Panc1 (cell line): ENCODE data around the gene TBC1D2. TPM values are rescaled to one million over a fixed set of nuclear protein-coding genes. Genes with fewer than 3 reads are reported as not detected.

Experiments used
- ATAC-seq: fragments of 200-7000 bp; cut with Tn5 transposase; 2 replicates; pipeline ENCODE4 v1.9.1; 2020; ENCODE audit warnings: mild to moderate bottlenecking, moderate library complexity
- Bru-seq: library from RNA; stranded (reverse); fragments of 400-500 nt; gene quantifications from one replicate; lab custom pipeline; 2021; lab: Mats Ljungman, UMichigan
- BruChase-seq, 2 experiments: library from RNA; stranded (reverse); fragments of 400-500 nt; gene quantifications; one replicate each; lab custom pipeline; 2021; lab: Mats Ljungman, UMichigan
- BruUV-seq: library from RNA; stranded (reverse); fragments of 400-500 nt; replicated peaks from 2 replicates; lab custom pipeline; 2021; lab: Mats Ljungman, UMichigan
- CTCF ChIA-PET: fragments of 300-600 bp; sonication (Branson Sonifier 250); formaldehyde crosslinking; loops from one replicate; lab custom pipeline; 2022; ENCODE audit warnings: antibody characterized with exemption; lab: Charles Lee
- POLR2A ChIA-PET: fragments of 300-600 bp; sonication (Branson Sonifier 250); formaldehyde crosslinking; loops from one replicate; lab custom pipeline; 2022; ENCODE audit warnings: antibody characterized with exemption; lab: Charles Lee
- DNase-seq: peaks from one replicate; pipeline ENCODE4 v3.0.0-alpha.2; 2010; ENCODE audit warnings: low read depth, low spot score
- H3K27ac ChIP-seq: 2 replicates; pipeline ENCODE4 v1.5.1; 2011; ENCODE audit warnings: mild to moderate bottlenecking, low read length, inconsistent platforms
- H3K27me3 ChIP-seq: fragments of 200-500 bp; sonication (Bioruptor generic); 2 replicates; pipeline ENCODE4 v1.6.0; 2014; ENCODE audit warnings: low read length, inconsistent platforms; ENCODE audit not compliant: control insufficient read depth, insufficient read depth
- H3K36me3 ChIP-seq: fragments of 200-500 bp; sonication (Bioruptor generic); 2 replicates; pipeline ENCODE4 v1.5.1; 2014; ENCODE audit warnings: inconsistent platforms, mild to moderate bottlenecking, low read length, moderate library complexity; ENCODE audit not compliant: control insufficient read depth, insufficient read depth
- H3K4me1 ChIP-seq: 2 replicates; pipeline ENCODE4 v1.5.1; 2011; ENCODE audit warnings: inconsistent platforms, mild to moderate bottlenecking, low read length, moderate library complexity; ENCODE audit not compliant: control insufficient read depth, insufficient read depth
- H3K4me3 ChIP-seq, 2 experiments: 2 replicates each; pipeline ENCODE4 v1.5.1; 2011 to 2012; ENCODE audit warnings: low read depth in 2 of 2, low read length in 2 of 2, mild to moderate bottlenecking in 2 of 2, inconsistent platforms in 1 of 2, moderate library complexity in 1 of 2
- H3K9me3 ChIP-seq: fragments of 200-500 bp; sonication (Bioruptor generic); 2 replicates; pipeline ENCODE4 v1.5.1; 2014; ENCODE audit warnings: low read depth, mild to moderate bottlenecking, inconsistent platforms, low read length, moderate library complexity; ENCODE audit not compliant: control insufficient read depth, insufficient read depth
- POLR2AphosphoS5 ChIP-seq: IDR thresholded peaks from 2 replicates; pipeline ENCODE4 v1.6.1; 2012; ENCODE audit warnings: mild to moderate bottlenecking, low read depth, low read length, moderate library complexity
- SIN3A ChIP-seq: IDR thresholded peaks from 2 replicates; pipeline ENCODE4 v1.6.1; 2012; ENCODE audit warnings: low read depth, mild to moderate bottlenecking, low read length, moderate library complexity, borderline replicate concordance; ENCODE audit not compliant: insufficient read depth
- TCF7L2 ChIP-seq: IDR thresholded peaks from 2 replicates; pipeline ENCODE4 v1.6.1; 2011; ENCODE audit warnings: mild to moderate bottlenecking, low read depth, low read length, inconsistent platforms
- in situ Hi-C: cut with HindIII; loops from 2 replicates; pipeline ENCODE4 v1.10.0; 2016; ENCODE audit warnings: low sequenced_read_pairs, low pct_unique_long_range_greater_than_20kb
- intact Hi-C: fragments of 100-400 bp; cut with micrococcal nuclease; formaldehyde crosslinking; loops from one replicate; pipeline ENCODE4 v1.10.0; 2022; ENCODE audit not compliant: unreplicated experiment
- long read RNA-seq: library from polyadenylated mRNA; unstranded; transcript quantifications from one replicate; pipeline ENCODE4 v2.0.0, GENCODE V29; 2021; ENCODE audit not compliant: unreplicated experiment
- polyA plus RNA-seq: library from polyadenylated mRNA; unstranded; fragments of >200 nt; gene quantifications from one replicate; pipeline ENCODE4 v1.2.1, GENCODE V29; 2012; ENCODE audit warnings: missing spikeins; ENCODE audit not compliant: insufficient read length
- total RNA-seq: library from RNA; stranded (reverse); gene quantifications from one replicate; pipeline ENCODE4 v1.2.1, GENCODE V29; 2021; ENCODE audit not compliant: unreplicated experiment
- TF ChIP-seq, protein P1 (sequence below): fragments of 450-650 bp; IDR thresholded peaks from 2 replicates; pipeline ENCODE4 v1.5.1; 2017; ENCODE audit warnings: mild to moderate bottlenecking
- TF ChIP-seq, protein P2 (sequence below), 2 experiments: IDR thresholded peaks; 2 replicates each; pipeline ENCODE4 v1.6.1; 2011 to 2012; ENCODE audit warnings: low read depth in 2 of 2, control low read depth in 1 of 2, low read length in 1 of 2, mild to moderate bottlenecking in 1 of 2, moderate library complexity in 1 of 2; ENCODE audit not compliant: insufficient read depth in 1 of 2

The TBC1D2 gene, protein sequence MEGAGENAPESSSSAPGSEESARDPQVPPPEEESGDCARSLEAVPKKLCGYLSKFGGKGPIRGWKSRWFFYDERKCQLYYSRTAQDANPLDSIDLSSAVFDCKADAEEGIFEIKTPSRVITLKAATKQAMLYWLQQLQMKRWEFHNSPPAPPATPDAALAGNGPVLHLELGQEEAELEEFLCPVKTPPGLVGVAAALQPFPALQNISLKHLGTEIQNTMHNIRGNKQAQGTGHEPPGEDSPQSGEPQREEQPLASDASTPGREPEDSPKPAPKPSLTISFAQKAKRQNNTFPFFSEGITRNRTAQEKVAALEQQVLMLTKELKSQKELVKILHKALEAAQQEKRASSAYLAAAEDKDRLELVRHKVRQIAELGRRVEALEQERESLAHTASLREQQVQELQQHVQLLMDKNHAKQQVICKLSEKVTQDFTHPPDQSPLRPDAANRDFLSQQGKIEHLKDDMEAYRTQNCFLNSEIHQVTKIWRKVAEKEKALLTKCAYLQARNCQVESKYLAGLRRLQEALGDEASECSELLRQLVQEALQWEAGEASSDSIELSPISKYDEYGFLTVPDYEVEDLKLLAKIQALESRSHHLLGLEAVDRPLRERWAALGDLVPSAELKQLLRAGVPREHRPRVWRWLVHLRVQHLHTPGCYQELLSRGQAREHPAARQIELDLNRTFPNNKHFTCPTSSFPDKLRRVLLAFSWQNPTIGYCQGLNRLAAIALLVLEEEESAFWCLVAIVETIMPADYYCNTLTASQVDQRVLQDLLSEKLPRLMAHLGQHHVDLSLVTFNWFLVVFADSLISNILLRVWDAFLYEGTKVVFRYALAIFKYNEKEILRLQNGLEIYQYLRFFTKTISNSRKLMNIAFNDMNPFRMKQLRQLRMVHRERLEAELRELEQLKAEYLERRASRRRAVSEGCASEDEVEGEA
- total RNA-seq (2.4 TPM), Bru-seq, nascent RNA (percentile 38 among the genes with signal in this experiment), BruChase-seq, experiment 1, labeled RNA remaining after a 2-hour chase (percentile 37 among the genes with signal in this experiment), BruChase-seq, experiment 2, labeled RNA remaining after a 6-hour chase (percentile 35 among the genes with signal in this experiment)
- 1.8 TPM for polyA plus RNA-seq
- long read RNA-seq, partial matches to known transcripts, result 4 of 6 reads
- long read RNA-seq, other reads (novel, unspliced or antisense), result 1 of 6 reads

DNA sequence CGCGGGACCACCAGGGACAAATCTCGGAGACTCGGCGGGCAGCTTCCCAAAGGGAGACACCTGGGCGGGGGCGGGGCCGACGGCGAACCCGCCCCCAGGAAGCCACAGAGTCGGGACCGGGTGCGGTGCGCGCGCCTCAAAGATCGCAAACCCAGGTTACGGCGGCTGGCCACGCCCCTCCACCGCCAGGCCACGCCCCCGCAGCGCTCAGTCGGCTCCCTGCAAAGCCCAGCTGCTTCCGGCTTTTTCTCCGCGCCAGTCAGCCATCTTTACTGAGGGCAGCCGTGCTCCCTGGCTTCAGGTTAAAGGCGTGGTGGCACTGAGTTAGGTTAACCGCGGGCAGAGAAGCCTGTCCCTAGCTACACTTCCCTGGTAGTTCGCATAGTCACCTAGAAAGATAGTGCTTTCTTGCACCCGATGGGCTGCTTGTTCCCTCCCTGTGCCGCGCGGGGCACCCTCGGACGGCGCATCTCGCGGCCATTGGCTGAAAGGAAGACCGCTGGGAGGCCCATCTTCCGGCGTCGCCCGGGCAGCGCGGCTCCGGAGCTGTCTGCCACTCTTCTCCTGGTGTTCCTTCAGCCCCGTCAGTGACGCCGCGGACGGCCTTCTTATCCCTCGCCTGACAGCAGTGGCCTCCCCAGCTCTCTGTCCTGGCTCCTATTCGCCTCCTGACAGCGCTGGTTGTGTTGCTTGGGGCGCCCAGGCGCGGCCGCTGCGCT is at the start of gene TBC1D2:
TSS of gene TBC1D2 (minus strand) at position 72 of the 719 bp plus-strand sequence. CDS start 108 bp downstream, outside the sequence.
- POLR2A ChIA-PET, result interaction anchor here (0.6 kb wide), 1 partner anchor 200 kb away, joined by 3 read pairs; the partner anchor contains the start of gene NANS
- Histone ChIP-seq H3K27ac (peak within 1 kb of the TSS; percentile 81), H3K4me1 (peaks cover 15% of the 10 kb centered on the region), H3K36me3 (no peaks in the 10 kb centered on the region; the same call in 1 of the 2 replicates), H3K9me3 (no peaks in the 10 kb centered on the region), H3K27me3 (no peaks in the 10 kb centered on the region), H3K4me3 (peak within 1 kb of the TSS; percentile 82 to 87)
- intact Hi-C loops (no loop called here), in situ Hi-C loops (no loop called here)
- peak; percentile 76 for DNase-seq
- BruUV-seq, result no TSS peak
- CTCF ChIA-PET, result no interaction called here
- TF ChIP-seq, protein P1, sequence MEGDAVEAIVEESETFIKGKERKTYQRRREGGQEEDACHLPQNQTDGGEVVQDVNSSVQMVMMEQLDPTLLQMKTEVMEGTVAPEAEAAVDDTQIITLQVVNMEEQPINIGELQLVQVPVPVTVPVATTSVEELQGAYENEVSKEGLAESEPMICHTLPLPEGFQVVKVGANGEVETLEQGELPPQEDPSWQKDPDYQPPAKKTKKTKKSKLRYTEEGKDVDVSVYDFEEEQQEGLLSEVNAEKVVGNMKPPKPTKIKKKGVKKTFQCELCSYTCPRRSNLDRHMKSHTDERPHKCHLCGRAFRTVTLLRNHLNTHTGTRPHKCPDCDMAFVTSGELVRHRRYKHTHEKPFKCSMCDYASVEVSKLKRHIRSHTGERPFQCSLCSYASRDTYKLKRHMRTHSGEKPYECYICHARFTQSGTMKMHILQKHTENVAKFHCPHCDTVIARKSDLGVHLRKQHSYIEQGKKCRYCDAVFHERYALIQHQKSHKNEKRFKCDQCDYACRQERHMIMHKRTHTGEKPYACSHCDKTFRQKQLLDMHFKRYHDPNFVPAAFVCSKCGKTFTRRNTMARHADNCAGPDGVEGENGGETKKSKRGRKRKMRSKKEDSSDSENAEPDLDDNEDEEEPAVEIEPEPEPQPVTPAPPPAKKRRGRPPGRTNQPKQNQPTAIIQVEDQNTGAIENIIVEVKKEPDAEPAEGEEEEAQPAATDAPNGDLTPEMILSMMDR, result no peak; the same call in 1 of the 2 replicates
- TF ChIP-seq, protein P2, sequence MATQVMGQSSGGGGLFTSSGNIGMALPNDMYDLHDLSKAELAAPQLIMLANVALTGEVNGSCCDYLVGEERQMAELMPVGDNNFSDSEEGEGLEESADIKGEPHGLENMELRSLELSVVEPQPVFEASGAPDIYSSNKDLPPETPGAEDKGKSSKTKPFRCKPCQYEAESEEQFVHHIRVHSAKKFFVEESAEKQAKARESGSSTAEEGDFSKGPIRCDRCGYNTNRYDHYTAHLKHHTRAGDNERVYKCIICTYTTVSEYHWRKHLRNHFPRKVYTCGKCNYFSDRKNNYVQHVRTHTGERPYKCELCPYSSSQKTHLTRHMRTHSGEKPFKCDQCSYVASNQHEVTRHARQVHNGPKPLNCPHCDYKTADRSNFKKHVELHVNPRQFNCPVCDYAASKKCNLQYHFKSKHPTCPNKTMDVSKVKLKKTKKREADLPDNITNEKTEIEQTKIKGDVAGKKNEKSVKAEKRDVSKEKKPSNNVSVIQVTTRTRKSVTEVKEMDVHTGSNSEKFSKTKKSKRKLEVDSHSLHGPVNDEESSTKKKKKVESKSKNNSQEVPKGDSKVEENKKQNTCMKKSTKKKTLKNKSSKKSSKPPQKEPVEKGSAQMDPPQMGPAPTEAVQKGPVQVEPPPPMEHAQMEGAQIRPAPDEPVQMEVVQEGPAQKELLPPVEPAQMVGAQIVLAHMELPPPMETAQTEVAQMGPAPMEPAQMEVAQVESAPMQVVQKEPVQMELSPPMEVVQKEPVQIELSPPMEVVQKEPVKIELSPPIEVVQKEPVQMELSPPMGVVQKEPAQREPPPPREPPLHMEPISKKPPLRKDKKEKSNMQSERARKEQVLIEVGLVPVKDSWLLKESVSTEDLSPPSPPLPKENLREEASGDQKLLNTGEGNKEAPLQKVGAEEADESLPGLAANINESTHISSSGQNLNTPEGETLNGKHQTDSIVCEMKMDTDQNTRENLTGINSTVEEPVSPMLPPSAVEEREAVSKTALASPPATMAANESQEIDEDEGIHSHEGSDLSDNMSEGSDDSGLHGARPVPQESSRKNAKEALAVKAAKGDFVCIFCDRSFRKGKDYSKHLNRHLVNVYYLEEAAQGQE (IDR thresholded peaks at IDR 0.05; ENCODE audit: insufficient read depth in 1 of 2, low read depth in 2 of 2, low read length in 1 of 2), result no peak
- TF ChIP-seq TCF7L2 (peak; percentile 79; the same call in 1 of the 2 replicates), POLR2AphosphoS5 (peak; percentile 56; the same call in 1 of the 2 replicates), SIN3A (no peak)
- peak; percentile 93 for ATAC-seq

DNA sequence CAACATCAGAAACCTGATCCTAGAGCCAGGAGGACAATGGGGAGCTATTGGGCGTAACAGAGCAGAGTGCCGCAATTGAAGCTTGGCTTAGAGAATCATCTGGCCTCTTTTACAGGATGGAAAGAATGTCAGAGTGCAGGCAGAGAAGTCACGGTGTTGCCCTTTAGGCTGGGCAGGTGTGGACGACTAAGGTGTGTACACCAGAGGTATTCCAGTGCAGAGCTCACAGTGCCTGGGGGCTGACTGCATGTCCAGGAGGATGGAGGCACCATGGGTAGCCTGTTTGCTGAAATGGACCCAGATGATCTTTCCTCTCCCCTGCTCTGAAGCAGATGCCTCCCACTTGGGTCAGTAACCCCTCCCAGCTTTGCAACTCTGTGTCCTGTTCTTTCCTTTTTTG is 48.9 kb upstream of the TBC1D2 start:
- TF ChIP-seq, protein P1, result no peak
- no peak overlapping the region for H3K4me3 ChIP-seq
- no peaks in the 10 kb centered on the region for H3K36me3 ChIP-seq
- DNase-seq (no peak), ATAC-seq (no peak)
- ChIA-PET POLR2A (no interaction called here), CTCF (interaction anchor here (0.6 kb wide), 1 partner anchor 322 kb away, joined by 10 read pairs; no protein-coding TSS in a partner anchor)
- in situ Hi-C loops, result no loop called here
- no peaks in the 10 kb centered on the region for H3K27me3 ChIP-seq
- no peaks in the 10 kb centered on the region for H3K9me3 ChIP-seq
- H3K27ac ChIP-seq, result no peak overlapping the region
- H3K4me1 ChIP-seq, result no peaks in the 10 kb centered on the region
- intact Hi-C loops, result no loop called here
- no TSS peak for BruUV-seq
